Stimulated activated CD4-positive, alpha-beta T cell treated with anti-CD3 and anti-CD28 coated beads, Interleukin-12 subunit alpha, Interleukin-12 subunit beta, amount 100 ng/mL, for 4 hours (primary cell): ENCODE results near the gene PDXP.
"Not testable (repeated sequence)": the region's sequence is repeated elsewhere in the genome, so short reads cannot be mapped to it uniquely, and the experiment has no call there.

Experiments used
- DNase-seq: peaks from one replicate; pipeline ENCODE4 v3.0.0-alpha.2; 2020

The PDXP gene

DNA sequence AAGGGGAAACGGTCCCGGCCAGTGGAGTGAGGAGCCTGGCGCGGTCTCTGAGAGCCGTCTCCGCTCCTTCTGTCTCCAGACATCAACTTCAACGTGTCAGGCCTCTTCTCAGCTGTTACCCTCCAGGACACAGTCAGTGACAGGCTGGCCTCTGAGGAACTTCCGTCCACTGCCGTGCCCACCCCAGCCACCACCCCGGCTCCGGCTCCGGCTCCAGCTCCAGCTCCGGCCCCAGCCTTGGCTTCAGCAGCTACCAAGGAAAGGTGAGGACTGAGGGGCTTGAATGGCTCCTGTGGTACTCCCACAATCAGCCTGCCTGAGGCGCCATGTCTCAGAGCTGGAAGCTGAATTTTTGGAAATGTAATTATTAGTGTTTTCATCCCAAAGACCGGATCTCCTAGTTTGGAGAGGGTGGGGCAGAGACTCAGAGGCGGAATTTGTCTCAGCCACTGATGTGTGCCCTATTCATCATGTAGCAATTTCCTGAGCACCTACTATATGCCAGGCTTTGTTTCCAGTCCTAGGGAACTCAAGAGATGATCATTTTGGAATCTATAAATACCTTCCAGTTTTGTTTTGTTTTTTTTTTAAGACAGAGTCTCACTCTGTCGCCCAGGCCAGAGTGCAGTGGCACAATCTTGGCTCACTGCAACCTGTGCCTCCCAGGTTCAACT is 7.9 kb upstream of the PDXP start:
- no peak for DNase-seq

DNA sequence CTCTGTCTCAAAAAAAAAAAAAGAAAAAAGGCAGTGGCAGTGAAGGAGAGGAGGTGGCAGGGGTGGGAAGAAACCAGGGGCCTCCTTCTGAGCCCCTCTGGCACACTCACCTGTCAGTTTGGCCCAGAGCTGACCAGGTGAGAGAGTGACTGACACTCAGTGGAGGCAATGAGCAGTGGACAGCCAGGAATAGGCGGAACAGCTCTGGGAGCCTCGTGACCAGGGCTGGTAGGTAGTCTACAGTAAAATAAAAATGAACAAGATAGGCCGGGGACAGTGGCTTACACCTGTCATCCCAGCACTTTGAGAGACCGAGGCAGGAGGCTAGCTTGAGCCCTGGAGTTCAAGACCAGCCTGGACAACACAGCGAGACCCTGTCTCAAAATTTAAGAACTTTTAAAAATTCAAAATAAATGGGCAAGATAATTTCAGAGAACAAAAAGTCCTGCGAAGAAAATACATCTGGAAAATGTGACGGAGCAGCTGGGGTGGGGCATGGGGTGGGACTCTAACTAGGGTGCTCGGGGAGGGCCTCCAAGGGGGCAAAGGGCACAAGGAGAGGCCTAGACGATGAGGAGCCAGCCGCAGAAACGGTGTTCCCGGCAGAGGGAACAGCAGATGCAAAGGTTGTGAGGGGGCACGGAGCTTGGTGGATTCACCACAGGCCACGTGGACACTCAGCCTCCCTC is 3.8 kb upstream of the PDXP start:
- no peak for DNase-seq

DNA sequence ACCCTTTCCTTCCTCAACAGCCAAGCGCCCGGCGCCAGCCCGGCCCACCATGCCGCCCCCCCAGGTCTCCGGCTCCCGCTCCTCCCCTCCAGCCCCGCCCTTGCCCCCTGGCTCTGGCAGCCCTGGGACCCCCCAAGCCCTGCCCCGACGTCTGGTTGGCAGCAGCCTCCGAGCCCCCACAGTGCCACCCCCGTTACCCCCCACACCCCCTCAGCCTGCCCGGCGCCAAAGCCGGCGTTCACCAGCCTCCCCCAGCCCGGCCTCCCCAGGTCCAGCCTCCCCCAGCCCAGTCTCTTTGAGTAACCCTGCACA is 3.3 kb upstream of the PDXP start:
- no peak for DNase-seq

DNA sequence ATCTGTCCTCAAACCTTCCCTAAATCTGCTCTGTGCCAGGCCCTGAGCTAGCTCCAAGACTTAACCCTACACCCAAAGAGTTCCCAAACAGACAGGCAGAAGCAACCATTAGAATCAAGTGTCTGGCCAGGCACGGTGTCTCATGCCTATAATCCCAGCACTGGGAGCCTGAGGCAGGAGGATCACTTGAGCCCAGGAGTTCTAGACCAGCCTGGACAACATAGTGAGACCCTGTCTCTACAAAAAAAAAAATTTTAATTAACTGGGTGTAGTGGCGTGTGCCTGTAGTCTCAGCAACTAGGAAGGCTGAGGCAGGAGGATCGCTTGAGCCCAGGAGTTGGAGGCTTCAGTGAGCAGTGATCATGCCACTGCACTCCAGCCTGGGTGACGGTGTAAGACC is 1.9 kb upstream of the PDXP start:
- not testable (repeated sequence) for DNase-seq

DNA sequence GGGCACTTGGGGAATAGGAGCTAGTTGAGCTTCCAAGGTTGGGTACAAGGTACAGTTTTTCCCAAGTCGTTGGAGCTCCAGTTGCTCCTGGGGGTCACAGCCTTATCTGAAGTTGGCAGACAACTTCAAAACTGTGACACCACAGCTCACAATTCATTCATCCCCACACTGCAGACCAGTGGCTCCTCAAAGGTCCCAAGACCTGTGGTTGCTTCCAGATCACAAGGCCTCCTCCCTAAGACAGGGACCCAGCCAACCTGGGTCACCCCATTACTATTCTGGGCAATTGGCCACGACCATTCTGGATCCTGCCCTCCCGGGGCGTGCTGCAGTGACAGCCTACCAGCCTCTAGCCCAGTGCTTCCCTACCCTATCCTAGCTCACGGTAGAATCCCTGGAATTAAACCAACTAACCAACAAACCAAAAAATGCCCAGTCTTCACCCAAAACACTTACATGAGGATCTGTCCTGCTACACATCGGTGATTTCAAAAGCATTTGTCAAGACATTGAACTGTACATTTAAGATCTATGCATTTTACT is 862 bp upstream of the PDXP start:
- DNase-seq = no peak

DNA sequence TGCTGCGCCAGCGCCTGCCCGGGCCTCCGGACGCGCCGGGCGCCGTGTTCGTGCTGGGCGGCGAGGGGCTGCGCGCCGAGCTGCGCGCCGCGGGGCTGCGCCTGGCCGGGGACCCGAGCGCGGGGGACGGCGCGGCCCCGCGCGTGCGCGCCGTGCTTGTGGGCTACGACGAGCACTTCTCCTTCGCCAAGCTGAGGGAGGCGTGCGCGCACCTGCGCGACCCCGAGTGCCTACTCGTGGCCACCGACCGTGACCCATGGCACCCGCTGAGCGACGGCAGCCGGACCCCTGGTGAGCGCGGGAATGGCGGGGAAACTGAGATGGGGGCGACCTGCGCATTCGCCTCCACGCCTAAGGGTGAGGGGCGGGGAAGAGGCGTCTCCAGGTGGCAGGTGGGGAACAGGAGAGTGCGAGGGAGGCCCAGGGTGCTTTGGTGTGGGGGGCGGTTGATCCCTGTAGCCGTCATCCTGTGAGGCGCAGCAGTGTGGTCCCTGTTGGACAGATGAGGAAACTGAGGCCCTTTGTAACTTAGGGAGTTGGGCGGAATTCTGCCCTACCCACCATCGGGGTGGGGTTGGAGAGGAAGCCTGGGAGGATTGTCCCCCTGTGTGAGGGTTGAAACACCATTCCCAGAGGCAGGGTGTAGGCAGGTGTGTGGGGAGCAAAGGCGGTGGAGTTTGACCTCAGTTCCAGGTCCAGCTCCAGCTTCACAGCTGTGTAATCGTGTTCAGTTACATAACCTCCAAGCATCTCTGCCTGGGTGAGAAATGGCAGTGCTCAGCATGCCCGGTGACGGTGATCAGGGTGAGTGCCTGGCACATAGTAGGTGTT is 758 bp downstream of the PDXP start:
- DNase-seq = peak; percentile 33

DNA sequence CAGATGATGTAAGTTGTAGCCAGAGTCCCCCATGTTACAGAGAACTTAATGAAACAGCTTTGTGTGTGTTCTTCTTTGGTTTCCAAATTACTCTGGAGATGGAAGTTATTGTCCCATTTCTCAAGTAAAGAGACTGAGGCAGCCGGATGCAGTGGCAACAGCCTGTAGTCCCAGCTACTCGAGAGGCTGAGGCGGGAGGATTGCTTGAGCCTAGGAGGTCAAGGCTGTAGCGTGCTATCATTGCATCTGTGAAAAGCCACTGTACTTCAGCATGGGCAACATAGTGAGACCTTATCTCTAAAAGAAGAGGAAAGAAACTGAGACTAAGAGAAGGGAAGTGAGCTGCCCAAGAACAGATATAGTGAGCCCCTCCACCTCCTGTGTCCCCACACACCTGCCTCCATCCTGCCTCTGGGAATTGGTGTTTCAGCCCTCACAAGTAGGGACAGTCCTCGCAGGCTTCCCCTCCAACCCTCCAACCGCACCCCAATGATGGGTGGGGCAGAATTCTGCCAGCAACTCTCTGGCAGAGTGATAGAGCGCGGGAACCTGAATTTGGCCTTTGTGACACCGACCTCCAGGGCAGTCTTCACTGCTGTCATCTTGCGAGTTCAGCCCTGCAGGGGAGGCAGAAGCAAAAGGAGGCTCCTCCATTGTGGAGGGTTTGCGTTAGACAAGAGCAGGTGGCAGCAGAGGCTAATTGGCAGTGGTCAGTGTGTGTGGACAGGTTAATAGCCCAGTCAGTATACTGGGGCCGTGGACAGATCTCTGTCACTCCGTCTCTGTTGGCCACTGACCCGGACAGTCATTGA is 1.6 kb downstream of the PDXP start:
- DNase-seq = no peak

DNA sequence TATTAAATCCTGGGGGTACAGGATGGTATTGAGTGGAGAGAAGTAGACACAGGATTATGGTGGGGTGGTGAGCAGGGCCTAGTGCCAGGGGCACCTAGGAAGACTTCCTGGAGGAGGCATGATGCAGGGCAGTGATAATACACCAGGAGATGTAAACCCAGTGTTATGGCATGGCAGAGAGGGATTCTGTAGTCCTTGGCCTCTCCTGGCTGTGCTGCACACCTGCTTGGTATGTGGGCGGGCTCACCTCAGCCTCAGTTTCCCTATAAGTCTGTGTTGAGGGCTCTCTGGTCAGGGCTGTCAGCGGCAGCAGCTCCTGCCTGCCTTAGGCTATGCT is 2.2 kb downstream of the PDXP start:
- DNase-seq = no peak

DNA sequence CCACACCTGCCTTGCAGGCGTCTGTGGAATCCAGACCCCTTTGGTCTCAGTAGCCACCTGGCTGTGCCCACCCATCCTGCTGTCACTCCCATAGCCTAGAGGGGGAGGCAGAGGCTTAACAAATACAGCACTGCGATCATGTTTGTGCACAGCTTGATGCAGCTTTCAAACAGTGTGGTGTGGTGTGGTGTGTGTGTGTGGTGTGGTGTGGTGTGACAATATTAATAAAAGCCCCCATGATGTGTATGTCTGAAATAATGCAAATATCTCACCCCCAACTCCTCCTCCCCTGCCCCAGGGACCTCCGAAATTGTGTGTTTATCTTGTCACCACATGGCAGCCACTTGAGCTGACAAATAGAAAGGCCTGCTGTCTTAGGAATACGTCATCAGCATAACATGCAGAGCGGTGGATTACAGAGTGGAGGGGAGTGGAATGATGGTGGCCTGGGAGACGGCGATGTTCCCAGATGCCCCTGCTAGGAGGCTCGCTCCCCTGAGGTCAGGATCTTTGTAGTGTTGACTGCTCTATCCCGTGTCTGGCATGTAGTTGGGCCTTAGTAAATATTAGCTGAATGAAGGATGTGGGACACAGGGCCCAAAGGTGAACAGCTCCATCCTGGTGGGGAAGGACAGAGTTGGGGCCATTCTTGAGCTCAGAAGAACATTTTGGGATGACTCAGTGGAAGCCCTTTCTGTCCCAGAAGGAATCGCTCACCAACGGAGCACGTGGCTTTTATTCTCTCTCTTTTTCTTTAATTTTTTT is 2.8 kb downstream of the PDXP start:
- DNase-seq = no peak

DNA sequence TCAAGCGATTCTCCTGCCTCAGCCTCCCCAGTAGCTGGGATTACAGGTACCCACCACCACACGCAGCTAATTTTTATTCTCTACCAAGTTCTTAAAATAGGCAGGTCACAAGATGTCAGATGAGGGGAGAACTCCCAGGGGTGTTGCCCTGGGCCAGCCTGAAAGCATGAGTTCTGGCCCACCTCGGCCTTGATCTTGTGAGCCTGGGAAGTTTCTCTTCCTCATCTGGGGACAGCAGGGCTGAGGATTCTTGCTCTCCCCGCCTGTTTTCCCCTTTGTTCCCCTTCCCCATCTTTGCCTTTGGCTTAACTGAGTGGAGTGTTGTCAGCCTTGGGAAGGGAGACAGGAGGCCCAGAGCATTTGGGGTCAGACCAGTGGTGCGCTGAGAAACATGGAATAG is 3.5 kb downstream of the PDXP start:
- no peak for DNase-seq

DNA sequence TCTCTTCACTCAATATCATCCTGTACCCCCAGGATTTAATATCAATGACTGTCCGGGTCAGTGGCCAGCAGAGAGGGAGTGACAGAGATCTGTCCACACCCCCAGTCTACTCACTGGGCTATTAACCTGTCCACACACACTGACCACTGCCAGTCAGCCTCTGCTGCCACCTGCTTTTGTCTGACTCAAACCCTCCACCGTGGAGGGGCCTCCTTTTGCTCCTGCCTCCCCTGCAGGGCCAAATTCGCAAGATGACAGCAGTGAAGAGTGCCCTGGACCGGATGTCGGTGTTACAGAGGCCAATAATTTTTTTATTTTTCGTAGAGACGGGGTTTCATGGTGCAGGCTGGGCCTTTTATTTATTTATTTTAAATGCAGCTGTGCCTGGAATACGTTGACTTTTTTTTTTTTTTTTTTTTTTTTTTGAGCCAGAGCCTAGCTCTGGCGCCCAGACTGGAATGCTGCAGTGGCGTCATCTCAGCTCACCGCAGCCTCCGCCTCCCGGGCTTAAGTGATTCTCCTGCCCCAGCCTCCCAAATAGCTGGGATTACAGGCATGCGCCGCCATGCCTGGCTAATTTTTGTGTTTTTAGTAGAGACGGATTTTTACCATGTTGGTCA is 5.1 kb downstream of the PDXP start:
- DNase-seq = no peak

DNA sequence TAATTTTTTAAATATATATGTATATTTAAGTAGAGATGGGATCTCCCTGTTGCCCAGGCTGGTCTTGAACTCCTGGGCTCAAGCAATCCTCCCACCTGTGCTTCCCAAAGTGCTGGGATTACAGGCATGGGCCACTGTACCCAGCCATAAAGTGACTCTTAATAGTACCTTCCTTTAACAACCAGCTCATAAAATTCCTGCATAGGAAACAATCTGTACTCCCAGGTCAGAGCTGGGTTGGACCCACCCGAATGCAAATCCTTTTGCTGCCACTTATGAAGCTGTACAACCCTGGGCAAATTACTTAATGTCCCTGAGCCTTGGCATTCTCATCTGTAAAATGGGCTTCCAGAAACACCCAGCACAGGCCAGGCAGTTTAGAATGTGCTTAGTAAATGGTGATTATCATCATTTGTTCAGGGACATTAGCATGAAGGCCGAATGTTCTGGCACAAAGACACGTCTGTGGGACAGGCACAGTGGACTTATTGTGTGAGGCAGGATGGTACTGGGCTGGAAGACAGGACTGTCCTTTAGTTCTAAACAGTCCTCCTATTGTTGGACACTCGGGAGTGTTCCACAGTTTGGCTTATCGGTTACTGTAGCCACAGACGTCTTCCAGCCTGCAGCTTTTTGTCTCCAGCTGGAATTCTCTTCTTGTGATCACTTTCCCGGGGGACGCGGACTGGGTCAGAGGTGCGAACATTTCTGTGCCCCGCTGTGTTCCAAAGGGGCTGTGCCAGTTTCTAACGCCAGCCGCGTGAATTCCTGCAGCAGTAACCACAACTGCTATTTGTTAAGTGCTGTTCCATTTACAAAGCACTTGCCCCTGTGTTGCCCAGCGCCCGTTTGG is 6.0 kb downstream of the PDXP start:
- DNase-seq = no peak

DNA sequence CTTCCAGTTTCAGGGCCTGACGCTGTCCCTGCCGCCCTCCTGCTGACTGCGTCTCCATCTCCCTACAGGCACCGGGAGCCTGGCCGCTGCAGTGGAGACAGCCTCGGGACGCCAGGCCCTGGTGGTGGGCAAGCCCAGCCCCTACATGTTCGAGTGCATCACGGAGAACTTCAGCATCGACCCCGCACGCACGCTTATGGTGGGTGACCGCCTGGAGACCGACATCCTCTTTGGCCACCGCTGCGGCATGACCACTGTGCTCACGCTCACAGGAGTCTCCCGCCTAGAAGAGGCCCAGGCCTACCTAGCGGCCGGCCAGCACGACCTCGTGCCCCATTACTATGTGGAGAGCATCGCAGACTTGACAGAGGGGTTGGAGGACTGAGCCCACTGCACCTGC is 7.0 kb downstream of the PDXP start:
- no peak for DNase-seq

DNA sequence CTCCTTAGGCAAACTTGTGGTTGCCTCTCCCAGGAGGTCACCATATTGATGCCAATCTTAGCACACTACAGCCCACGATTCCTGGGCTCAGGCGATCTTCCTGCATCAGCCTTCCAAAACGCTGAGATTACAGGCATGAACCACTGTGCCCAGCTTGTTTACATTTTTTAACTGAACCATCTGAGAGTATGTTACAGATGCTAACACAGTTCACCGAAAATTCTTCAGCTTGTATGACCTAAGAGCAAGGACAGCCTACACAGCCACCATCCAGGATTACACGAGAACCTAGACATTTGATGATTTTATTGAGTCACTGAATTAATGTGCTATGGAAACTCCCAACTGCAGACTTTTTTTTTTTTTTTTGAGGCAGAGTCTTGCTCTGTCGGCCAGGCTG is 11.1 kb downstream of the PDXP start:
- DNase-seq = no peak

DNA sequence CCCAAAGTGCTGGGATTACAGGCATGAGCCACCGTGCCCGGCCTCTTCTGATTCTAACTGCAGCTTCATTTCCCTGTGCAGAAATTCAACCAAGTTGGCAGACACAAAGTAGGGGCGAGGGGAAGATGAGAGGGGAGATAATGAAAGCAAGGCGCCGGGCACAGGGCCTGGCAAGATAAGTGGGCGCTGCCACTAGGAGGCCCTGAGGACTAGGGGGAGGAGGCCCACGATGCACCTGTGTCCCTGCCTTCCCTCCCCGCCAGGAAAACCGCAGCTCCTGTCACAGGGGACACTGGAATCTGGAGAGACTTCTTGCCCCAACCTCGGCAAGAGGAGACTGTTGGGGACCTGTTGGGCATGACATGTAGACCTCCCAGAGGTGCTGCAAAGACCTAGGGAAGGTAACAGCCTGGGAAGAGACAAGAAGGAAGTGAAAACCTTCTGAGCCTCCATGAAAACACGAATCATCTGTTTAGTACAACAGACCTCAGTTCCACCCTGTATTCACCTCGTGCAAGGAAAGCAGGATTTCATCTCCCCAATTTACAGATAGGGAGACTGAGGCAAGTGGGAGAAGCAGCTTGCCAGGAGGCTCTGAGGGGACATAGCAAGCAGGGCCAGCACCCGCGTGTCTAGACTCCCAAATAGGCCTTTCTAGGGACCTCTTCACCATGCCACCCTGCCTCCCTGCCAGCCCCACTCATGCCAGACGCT is 13.8 kb downstream of the PDXP start:
- no peak for DNase-seq

DNA sequence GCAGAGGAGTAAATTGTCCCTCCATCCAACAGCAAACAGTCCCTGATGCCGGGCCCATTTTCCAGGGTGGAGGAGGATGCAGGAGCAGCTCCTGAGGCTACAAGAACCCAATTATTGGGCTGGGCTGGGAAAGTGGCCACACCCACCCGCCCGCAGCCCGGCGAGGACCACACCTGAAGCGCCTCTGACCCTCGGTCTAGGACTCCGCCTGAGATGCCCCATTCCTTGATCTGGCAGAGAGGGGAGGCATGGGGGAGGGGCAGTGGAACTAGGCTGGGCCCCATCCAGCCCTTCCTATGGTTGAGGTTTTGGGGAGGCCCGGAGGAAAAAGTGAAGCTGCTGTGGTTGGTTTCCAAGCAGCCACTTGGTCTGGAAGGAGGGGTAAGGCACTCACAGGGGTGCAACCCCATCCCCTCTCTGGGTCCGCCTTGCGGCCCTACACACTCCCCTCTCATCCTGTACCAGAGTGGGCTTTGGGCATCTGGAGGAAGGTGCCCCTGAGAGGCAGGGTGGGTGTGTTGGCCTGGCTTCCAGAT is 14.5 kb downstream of the PDXP start:
- no peak for DNase-seq

DNA sequence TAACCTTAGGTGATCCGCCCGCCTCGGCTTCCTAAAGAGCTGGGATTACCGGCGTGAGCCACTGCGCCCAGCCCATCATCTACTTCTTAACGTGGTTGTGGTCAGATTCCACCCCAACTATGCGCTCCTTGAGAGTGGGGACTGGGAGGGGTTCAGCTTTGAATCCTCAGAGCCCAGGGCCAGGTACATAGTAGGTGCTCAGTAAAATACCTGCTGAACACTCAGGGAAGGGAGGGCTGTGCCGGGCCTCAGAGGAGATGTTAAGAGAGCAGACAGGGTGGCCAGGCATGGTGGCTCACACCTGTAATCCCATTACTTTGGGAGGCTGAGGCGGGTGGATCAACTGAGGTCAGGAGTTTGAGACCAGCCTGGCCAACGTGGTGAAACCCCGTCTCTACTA is 15.7 kb downstream of the PDXP start:
- no peak for DNase-seq

DNA sequence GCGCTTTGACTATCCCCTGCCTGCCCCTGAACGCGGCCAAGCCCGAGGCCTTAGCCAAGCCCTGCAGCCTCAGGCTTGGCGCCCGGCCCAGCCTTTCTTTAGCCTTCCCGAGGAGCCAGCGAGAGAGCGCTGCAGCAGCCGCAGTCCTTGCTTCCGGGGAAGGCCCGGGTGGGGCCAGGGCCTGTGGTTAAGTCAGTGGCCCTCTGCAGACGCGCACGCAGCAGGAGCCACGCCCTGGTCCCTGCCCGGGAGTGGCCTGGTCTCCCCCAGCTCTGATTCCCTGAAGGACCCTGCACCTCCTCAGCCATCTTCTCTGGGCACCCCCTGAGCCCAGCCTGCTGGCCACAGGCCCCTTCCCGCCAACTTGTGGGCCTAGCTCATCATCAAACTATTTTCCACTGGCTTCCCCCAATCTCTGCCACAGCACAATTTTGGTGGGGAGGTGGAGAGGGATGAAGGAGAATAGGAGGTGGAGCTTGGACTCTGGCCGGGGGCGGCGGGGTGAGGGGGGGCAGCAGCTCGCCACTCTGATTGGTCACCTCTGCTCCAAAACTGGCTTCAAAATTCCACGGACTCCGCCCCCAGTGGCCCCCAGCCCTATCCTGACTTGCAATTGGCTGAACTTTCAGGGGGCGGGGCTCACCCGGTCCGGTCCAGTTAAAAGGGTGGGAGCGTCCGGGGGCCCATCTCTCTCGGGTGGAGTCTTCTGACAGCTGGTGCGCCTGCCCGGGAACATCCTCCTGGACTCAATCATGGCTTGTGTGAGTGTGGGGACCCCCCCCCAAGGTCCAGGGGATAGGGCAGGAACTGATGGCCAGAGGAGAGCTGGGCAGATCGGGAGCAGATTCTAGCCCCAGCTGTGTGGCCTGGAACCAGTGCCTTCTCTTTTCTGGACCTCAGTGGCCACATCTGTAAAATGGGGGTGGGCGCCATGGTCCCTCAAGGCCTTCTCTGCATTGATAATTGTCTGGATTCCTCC is 16.7 kb downstream of the PDXP start, which contains the start of gene LGALS1:
LGALS1 (plus strand) TSS at position 686 of the 979 bp plus-strand sequence; CDS start at position 753, 67 bp downstream.
- DNase-seq = peak; percentile 44
